HG02642 (cell line): ENCODE measurements around the gene CYP26C1.
A peak's percentile ranks its signal among the peaks of the same experiment; 100 is the strongest.

ENCODE experiments used
- ATAC-seq: cut with Tn5 transposase; IDR thresholded peaks from one replicate; pipeline ENCODE4 v1.9.1; 2021; ENCODE audit warnings: mild to moderate bottlenecking; ENCODE audit not compliant: unreplicated experiment, poor library complexity

The CYP26C1 gene

DNA sequence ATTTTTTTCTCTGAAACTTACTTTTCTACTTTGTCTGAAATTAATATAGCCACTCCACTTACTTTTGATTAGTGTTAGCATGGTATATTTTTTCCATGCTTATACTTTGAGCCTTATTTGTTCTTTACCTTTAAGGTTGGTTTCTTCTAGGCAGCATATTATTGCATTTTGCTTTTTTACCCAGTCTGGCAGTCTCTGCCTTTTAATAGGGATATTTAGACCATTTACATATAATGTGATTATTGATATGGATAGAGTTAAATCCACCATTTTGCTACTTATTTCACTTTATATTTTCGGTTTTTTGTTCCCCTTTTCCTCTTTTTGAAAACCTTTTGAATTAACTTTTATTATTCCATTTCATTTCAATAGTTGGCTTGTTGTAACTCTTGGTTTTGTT is 43.4 kb downstream of the CYP26C1 start:
- no peak for ATAC-seq

- ATAC-seq = no peak
Measured at GRCh38 chr10:93106631-93107072, 46.1 kb downstream of the CYP26C1 start.

GRCh38 chr10:93110472-93111146 is 50.0 kb downstream of the CYP26C1 start:
- peak; percentile 67 for ATAC-seq

DNA sequence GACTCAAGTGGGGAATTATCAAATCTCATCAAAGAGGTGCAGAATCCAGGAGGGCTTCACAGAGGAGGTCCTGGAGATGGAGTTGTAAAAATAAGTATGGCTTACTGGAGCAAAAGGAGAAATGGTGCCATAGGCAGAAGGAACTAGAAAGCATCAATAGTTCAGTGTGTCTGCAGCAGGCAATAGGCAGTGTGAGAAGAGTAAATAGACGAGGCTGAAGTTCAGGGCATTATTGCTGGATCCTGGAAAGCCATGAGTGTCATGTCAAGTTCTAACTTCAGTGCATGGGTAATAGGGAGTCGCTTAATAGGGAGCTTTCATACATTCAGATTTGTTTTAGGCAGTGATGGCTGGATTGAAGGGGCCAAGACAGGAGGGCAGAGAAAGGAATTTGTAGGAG is 52.4 kb downstream of the CYP26C1 start:
- no peak for ATAC-seq

DNA sequence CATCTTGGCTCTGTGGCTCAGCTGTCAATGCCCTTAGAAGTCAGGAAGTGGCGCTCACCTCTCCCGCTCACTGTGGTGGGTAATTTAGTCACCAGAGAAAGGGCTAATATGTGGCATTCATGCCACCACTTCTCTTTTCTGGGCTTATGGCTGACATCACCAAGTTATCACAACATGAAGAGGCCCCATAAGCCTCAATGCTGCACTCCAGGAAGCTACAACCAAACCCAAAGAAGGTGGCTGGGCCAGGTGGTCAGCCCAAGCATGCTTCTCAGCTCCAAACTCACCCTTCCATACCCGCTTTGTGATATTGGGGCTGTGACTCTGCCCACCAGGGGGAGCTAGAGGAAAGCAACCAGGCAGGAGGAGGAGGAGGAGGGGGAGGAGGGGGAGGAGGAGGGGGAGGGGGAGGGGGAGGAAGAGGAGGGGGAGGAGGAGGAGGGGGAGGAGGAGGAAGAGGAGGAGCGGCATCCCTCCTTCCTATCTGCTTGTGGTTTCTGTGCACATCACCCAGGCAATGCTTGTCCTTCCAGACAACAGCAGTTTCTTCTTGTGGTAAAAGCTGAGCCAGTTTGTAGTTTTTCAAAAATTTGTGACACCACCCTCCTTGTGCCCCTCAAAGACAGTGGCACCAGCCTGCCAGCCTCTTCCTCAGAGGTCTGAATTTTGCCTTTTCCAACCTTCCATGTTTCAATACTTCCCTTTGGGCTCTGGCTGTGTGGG is 55.2 kb downstream of the CYP26C1 start:
- ATAC-seq = peak; percentile 61
